GM18868 (cell line): ENCODE results near the gene ARPC5L.

Experiments
- ATAC-seq: cut with Tn5 transposase; IDR thresholded peaks from one replicate; pipeline ENCODE4 v1.9.1; 2021; ENCODE audit warnings: mild to moderate bottlenecking, moderate library complexity; ENCODE audit not compliant: unreplicated experiment

The ARPC5L gene

GRCh38 chr9:124860582-124861341 is 1.2 kb upstream of the ARPC5L start:
- ATAC-seq = no peak

- no peak for ATAC-seq
Measured at GRCh38 chr9:124863371-124863871, 1.5 kb downstream of the ARPC5L start.

GRCh38 chr9:124868511-124869465 is 6.9 kb downstream of the ARPC5L start:
- peak; percentile 65 for ATAC-seq

- ATAC-seq = peak; percentile 1
Measured at GRCh38 chr9:124869466-124869985, 7.6 kb downstream of the ARPC5L start.

- peak; percentile 48 for ATAC-seq
Measured at GRCh38 chr9:124869986-124870560, 8.1 kb downstream of the ARPC5L start.

GRCh38 chr9:124870723-124871122 is 8.8 kb downstream of the ARPC5L start:
- no peak for ATAC-seq

GRCh38 chr9:124871156-124871561 is 9.2 kb downstream of the ARPC5L start:
- ATAC-seq = no peak

GRCh38 chr9:124873664-124874063 is 11.7 kb downstream of the ARPC5L start:
- no peak for ATAC-seq

GRCh38 chr9:124875501-124875900 is 13.6 kb downstream of the ARPC5L start:
- ATAC-seq = no peak

- no peak for ATAC-seq
Measured at GRCh38 chr9:124877021-124877782, 15.3 kb downstream of the ARPC5L start.

- no peak for ATAC-seq
Measured at GRCh38 chr9:124878021-124878420, 16.1 kb downstream of the ARPC5L start.

GRCh38 chr9:124878518-124878917 is 16.6 kb downstream of the ARPC5L start:
- no peak for ATAC-seq

GRCh38 chr9:124879226-124879625 is 17.3 kb downstream of the ARPC5L start:
- ATAC-seq = no peak

- no peak for ATAC-seq
Measured at GRCh38 chr9:124880501-124880900, 18.6 kb downstream of the ARPC5L start.

- ATAC-seq = no peak
Measured at GRCh38 chr9:124881138-124881743, 19.3 kb downstream of the ARPC5L start.

- ATAC-seq = no peak
Measured at GRCh38 chr9:124882231-124882630, 20.3 kb downstream of the ARPC5L start.

- no peak for ATAC-seq
Measured at GRCh38 chr9:124884376-124884775, 22.4 kb downstream of the ARPC5L start.

- no peak for ATAC-seq
Measured at GRCh38 chr9:124885551-124885950, 23.6 kb downstream of the ARPC5L start.

- ATAC-seq = no peak
Measured at GRCh38 chr9:124886461-124886860, 24.5 kb downstream of the ARPC5L start.
